Measurements from ENCODE around the gene AVP. TPM values are rescaled to one million over a fixed set of nuclear protein-coding genes. Genes with fewer than 3 reads are reported as not detected.

Gene AVP
- total RNA-seq, 1 experiment from 2014 or later, result not detected

DNA sequence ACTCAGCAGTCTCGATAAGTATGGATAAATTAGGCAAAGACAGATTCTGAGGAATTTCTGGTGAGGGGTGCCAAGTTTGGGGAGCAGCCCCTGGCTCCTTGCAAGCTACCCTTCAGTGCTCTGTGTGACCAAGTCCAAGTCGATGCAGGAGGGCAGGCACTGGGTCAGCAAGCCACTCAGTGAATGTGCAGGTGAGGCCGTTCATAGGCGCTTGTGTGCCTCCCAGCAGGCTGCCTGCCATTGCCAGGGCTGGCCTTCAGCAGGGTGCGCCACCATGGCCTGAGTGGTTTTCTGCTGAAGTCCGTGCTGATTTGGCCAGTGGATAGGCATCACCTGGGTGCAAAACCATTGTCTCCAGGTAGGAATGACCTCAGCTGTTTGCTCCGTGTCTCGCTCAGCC lies 44.4 kb downstream of the AVP start:
- BruUV-seq (replicated peaks), result no TSS peak
- DNase-seq (ENCODE audit: low read depth, low spot score) (no peak), ATAC-seq (no peak)
- Histone ChIP-seq H3K36me3 (ENCODE audit: control insufficient read depth, insufficient read depth, low read length) (no peaks in the 10 kb centered on the region), H3K4me3 (ENCODE audit: low read depth in 2 of 2, low read length in 2 of 2) (no peak overlapping the region), H3K27me3 (ENCODE audit: control insufficient read depth, insufficient read depth, low read length) (no peaks in the 10 kb centered on the region), H3K9me3 (ENCODE audit: control insufficient read depth, insufficient read depth, low read depth, low read length) (no peaks in the 10 kb centered on the region), H3K4me1 (ENCODE audit: control insufficient read depth, insufficient read depth, low read length) (peaks cover 6% of the 10 kb centered on the region; the same call in 1 of the 2 replicates), H3K27ac (ENCODE audit: low read length) (no peak overlapping the region)
- TF ChIP-seq, protein P1, sequence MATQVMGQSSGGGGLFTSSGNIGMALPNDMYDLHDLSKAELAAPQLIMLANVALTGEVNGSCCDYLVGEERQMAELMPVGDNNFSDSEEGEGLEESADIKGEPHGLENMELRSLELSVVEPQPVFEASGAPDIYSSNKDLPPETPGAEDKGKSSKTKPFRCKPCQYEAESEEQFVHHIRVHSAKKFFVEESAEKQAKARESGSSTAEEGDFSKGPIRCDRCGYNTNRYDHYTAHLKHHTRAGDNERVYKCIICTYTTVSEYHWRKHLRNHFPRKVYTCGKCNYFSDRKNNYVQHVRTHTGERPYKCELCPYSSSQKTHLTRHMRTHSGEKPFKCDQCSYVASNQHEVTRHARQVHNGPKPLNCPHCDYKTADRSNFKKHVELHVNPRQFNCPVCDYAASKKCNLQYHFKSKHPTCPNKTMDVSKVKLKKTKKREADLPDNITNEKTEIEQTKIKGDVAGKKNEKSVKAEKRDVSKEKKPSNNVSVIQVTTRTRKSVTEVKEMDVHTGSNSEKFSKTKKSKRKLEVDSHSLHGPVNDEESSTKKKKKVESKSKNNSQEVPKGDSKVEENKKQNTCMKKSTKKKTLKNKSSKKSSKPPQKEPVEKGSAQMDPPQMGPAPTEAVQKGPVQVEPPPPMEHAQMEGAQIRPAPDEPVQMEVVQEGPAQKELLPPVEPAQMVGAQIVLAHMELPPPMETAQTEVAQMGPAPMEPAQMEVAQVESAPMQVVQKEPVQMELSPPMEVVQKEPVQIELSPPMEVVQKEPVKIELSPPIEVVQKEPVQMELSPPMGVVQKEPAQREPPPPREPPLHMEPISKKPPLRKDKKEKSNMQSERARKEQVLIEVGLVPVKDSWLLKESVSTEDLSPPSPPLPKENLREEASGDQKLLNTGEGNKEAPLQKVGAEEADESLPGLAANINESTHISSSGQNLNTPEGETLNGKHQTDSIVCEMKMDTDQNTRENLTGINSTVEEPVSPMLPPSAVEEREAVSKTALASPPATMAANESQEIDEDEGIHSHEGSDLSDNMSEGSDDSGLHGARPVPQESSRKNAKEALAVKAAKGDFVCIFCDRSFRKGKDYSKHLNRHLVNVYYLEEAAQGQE (IDR thresholded peaks at IDR 0.05; ENCODE audit: insufficient read depth in 1 of 2, low read depth in 2 of 2, low read length in 1 of 2), result no peak
- no peak for TF ChIP-seq TCF7L2 (IDR thresholded peaks at IDR 0.05; ENCODE audit: low read depth, low read length)
- TF ChIP-seq, protein P2, sequence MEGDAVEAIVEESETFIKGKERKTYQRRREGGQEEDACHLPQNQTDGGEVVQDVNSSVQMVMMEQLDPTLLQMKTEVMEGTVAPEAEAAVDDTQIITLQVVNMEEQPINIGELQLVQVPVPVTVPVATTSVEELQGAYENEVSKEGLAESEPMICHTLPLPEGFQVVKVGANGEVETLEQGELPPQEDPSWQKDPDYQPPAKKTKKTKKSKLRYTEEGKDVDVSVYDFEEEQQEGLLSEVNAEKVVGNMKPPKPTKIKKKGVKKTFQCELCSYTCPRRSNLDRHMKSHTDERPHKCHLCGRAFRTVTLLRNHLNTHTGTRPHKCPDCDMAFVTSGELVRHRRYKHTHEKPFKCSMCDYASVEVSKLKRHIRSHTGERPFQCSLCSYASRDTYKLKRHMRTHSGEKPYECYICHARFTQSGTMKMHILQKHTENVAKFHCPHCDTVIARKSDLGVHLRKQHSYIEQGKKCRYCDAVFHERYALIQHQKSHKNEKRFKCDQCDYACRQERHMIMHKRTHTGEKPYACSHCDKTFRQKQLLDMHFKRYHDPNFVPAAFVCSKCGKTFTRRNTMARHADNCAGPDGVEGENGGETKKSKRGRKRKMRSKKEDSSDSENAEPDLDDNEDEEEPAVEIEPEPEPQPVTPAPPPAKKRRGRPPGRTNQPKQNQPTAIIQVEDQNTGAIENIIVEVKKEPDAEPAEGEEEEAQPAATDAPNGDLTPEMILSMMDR (IDR thresholded peaks at IDR 0.05), result no peak
- intact Hi-C loops (cut with micrococcal nuclease; ENCODE audit: unreplicated experiment) (no loop called here), in situ Hi-C loops (cut with HindIII; ENCODE audit: low pct_unique_long_range_greater_than_20kb, low sequenced_read_pairs) (no loop called here)
- ChIA-PET POLR2A (no interaction called here), CTCF (no interaction called here)

DNA sequence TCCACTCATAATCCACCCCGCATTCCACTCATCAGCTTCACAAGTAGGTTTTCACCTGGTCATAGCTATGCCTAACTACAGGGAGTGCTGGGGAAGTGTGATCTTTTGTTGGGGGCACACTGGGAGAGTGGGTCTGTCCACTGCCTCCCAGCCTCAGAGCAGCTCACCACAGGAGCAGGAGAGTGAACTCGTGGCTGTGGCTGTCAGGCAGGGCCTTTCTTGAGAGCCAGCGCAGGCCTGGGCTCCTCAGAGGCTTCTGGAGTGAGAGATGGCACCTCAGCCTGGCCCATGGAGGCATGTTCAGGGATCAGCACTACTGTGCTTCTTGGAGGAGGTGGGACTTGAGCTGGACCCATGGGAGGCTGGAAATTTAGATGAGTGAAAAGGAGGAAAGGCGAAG lies 45.1 kb downstream of the AVP start:
- TF ChIP-seq, protein P1 (IDR thresholded peaks at IDR 0.05; ENCODE audit: insufficient read depth in 1 of 2, low read depth in 2 of 2, low read length in 1 of 2), result no peak
- TF ChIP-seq, protein P2 (IDR thresholded peaks at IDR 0.05), result no peak
- no peak for TF ChIP-seq SIN3A (IDR thresholded peaks at IDR 0.05; ENCODE audit: borderline replicate concordance, insufficient read depth, low read depth, low read length)
- no peak for TF ChIP-seq POLR2AphosphoS5 (IDR thresholded peaks at IDR 0.05; ENCODE audit: low read depth, low read length)
- TF ChIP-seq TCF7L2 (IDR thresholded peaks at IDR 0.05; ENCODE audit: low read depth, low read length), result no peak
- no TSS peak for BruUV-seq (replicated peaks)
- Histone ChIP-seq H3K9me3 (ENCODE audit: control insufficient read depth, insufficient read depth, low read depth, low read length) (no peaks in the 10 kb centered on the region), H3K27ac (ENCODE audit: low read length) (no peak overlapping the region), H3K4me1 (ENCODE audit: control insufficient read depth, insufficient read depth, low read length) (peaks cover 3% of the 10 kb centered on the region; the same call in 1 of the 2 replicates), H3K27me3 (ENCODE audit: control insufficient read depth, insufficient read depth, low read length) (no peaks in the 10 kb centered on the region), H3K4me3 (ENCODE audit: low read depth in 2 of 2, low read length in 2 of 2) (no peak overlapping the region), H3K36me3 (ENCODE audit: control insufficient read depth, insufficient read depth, low read length) (no peaks in the 10 kb centered on the region)
- ChIA-PET POLR2A (interaction anchor here (0.6 to 1.0 kb wide), 2 partner anchors 14 to 484 kb away, joined by 3 to 6 read pairs; no protein-coding TSS in a partner anchor), CTCF (no interaction called here)
- DNase-seq (ENCODE audit: low read depth, low spot score) (no peak), ATAC-seq (no peak)
- in situ Hi-C loops (cut with HindIII; ENCODE audit: low pct_unique_long_range_greater_than_20kb, low sequenced_read_pairs) (no loop called here), intact Hi-C loops (cut with micrococcal nuclease; ENCODE audit: unreplicated experiment) (no loop called here)
